ENCODE data around the gene HOXD10. TPM values are rescaled to one million over a fixed set of nuclear protein-coding genes. Genes with fewer than 3 reads are reported as not detected.

The HOXD10 gene
- total RNA-seq, 2 donors from 2014 or later: 10.4 to 32.5 TPM

DNA sequence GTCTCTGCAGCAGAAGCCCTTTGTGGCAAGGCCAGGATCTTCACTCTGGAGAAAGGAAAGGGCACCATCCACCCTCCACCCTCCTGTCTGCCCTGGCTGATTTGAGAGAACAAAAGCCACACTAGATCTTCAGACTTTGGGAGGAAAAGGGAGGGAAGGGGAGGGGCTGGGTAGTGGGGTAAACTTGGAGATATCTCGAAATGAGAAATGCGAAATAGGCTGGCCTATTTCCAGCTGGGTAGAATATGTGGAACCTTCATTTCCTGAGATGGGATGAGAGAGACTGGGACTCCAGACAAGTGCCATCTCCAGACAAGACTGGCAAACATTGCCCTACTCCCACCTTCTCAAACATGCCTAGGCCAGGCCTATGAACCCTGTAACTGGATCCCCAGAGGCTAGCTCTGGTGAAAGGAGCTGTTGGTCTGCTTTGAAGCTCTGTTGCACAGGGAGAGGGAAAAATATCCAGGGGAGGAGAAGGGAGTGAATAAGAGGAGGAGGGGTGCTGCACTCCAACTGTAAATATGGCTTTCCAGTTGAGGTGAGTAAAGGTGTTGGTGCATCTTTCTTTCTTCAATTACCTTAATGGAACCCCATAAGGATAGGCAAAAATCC, 15.3 kb upstream of the HOXD10 start:
- Histone ChIP-seq H3K27me3 (replicated peaks; ENCODE audit: insufficient read depth) (peaks cover 25% of the 10 kb centered on the region), H3K36me3 (no peaks in the 10 kb centered on the region), H3K4me3 (no peak overlapping the region), H3K9me3 (no peaks in the 10 kb centered on the region), H3K4me1 (replicated peaks) (no peaks in the 10 kb centered on the region), H3K27ac (no peak overlapping the region)
- TF ChIP-seq, protein P1, sequence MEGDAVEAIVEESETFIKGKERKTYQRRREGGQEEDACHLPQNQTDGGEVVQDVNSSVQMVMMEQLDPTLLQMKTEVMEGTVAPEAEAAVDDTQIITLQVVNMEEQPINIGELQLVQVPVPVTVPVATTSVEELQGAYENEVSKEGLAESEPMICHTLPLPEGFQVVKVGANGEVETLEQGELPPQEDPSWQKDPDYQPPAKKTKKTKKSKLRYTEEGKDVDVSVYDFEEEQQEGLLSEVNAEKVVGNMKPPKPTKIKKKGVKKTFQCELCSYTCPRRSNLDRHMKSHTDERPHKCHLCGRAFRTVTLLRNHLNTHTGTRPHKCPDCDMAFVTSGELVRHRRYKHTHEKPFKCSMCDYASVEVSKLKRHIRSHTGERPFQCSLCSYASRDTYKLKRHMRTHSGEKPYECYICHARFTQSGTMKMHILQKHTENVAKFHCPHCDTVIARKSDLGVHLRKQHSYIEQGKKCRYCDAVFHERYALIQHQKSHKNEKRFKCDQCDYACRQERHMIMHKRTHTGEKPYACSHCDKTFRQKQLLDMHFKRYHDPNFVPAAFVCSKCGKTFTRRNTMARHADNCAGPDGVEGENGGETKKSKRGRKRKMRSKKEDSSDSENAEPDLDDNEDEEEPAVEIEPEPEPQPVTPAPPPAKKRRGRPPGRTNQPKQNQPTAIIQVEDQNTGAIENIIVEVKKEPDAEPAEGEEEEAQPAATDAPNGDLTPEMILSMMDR (IDR thresholded peaks at IDR 0.05): no peak
- TF ChIP-seq POLR2AphosphoS5 (IDR thresholded peaks at IDR 0.05): no peak
- no peak for TF ChIP-seq POLR2A (IDR thresholded peaks at IDR 0.05)
- intact Hi-C loops (cut with DNase I): no loop called here
- no peak for DNase-seq (ENCODE audit: low spot score)
- 28% methylated on average over 2 of the region's 2 CpGs for WGBS

DNA sequence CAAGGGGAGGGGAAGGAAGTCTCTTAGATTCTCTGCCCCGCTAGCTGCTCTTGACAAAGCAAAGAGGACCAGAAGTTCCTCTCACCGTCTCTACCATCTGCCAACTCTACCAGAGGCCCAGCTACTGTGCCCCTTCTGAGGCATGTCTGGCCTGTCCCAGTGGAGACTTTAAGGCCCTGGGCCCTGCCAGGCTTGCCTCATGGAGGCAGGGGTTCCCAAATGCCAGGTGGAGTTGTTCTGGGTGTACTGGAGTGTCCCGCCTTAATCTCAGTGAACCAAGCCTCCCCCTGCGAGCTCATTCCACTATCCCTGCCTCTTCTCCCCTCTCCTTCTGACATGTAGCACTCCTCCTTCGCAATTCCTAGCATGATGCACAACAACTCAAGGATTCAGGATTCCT, 14.7 kb upstream of the HOXD10 start:
- no peaks in the 10 kb centered on the region for H3K36me3 ChIP-seq
- intact Hi-C loops (cut with DNase I): no loop called here
- H3K4me1 ChIP-seq (replicated peaks): no peaks in the 10 kb centered on the region
- H3K9me3 ChIP-seq: no peaks in the 10 kb centered on the region
- no peak for DNase-seq (ENCODE audit: low spot score)
- H3K27ac ChIP-seq: no peak overlapping the region
- no peak for TF ChIP-seq POLR2A (IDR thresholded peaks at IDR 0.05)
- TF ChIP-seq POLR2AphosphoS5 (IDR thresholded peaks at IDR 0.05): no peak
- TF ChIP-seq, protein P1 (IDR thresholded peaks at IDR 0.05): no peak
- H3K27me3 ChIP-seq (replicated peaks; ENCODE audit: insufficient read depth): peaks cover 28% of the 10 kb centered on the region
- no peak overlapping the region for H3K4me3 ChIP-seq
- WGBS: 76% methylated on average over 5 of the region's 5 CpGs

DNA sequence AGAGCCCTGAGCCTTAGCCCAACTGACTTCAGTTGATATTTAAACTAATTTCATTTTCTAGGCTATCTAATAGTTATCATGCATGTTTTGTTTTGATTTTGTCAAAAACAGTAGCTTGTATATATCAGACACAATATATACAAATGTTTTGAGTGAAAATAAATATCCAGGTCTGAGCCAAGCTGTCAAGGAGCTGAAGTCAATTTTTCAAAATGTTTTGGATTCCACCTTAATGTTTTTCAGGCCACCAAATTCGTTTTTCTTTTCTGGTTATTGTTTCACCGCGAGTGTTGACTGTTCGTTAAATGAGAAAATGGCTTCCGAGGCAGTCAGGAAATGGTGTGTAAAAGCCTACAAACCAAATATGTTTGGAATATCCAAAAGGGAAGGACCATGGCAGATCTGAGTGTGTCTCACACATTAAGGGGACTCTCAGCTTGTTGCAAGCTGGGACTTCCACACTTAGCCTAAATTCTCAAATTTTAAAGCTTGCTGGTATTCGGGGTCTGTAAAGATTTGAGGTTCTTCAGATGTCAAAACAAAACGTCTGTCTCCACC, 14.2 kb upstream of the HOXD10 start:
- no peak for DNase-seq (ENCODE audit: low spot score)
- H3K4me3 ChIP-seq: no peak overlapping the region
- intact Hi-C loops (cut with DNase I): no loop called here
- peaks cover 28% of the 10 kb centered on the region for H3K27me3 ChIP-seq (replicated peaks; ENCODE audit: insufficient read depth)
- H3K4me1 ChIP-seq (replicated peaks): no peaks in the 10 kb centered on the region
- TF ChIP-seq POLR2A (IDR thresholded peaks at IDR 0.05) (no peak), POLR2AphosphoS5 (IDR thresholded peaks at IDR 0.05) (no peak)
- TF ChIP-seq, protein P1 (IDR thresholded peaks at IDR 0.05): no peak
- no peaks in the 10 kb centered on the region for H3K36me3 ChIP-seq
- peak overlapping the region in 1 of 2 donors; percentile 89 for H3K27ac ChIP-seq
- WGBS: 58% methylated on average over 7 of the region's 7 CpGs
- no peaks in the 10 kb centered on the region for H3K9me3 ChIP-seq

DNA sequence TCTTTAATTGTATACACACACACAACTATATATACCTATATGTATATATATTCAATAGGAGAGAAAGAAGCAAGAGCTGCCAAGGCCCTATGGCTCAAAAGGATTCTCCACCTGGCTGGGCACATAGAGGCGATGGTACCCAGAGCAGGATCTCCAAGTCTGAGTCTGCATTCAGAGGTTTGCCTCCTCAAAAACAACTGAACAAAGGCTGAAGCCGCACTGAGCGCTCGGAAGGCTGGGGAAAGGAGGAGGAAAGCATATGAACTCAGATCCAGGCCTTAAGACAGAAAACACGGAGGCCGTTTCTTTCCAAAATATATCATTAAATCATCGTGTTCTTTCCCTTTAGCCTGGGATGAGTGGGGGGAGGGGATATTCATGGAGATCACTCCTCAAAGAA, 13.4 kb upstream of the HOXD10 start:
- H3K4me3 ChIP-seq: no peak overlapping the region
- H3K27me3 ChIP-seq (replicated peaks; ENCODE audit: insufficient read depth): peaks cover 26% of the 10 kb centered on the region

More for the DNA sequence above, 13.4 kb upstream of the HOXD10 start:
- Histone ChIP-seq H3K9me3 (no peaks in the 10 kb centered on the region), H3K36me3 (no peaks in the 10 kb centered on the region), H3K4me1 (replicated peaks) (no peaks in the 10 kb centered on the region), H3K27ac (peak overlapping the region; percentile 87 to 89)
- TF ChIP-seq POLR2AphosphoS5 (IDR thresholded peaks at IDR 0.05) (no peak), POLR2A (IDR thresholded peaks at IDR 0.05) (no peak)
- TF ChIP-seq, protein P1 (IDR thresholded peaks at IDR 0.05): no peak
- intact Hi-C loops (cut with DNase I): no loop called here
- peak; percentile 5 for DNase-seq (ENCODE audit: low spot score)
- 40% methylated on average over 7 of the region's 7 CpGs for WGBS
